HepG2 (cell line): Measurements from ENCODE around the gene TROAP. TPM values are rescaled to one million over a fixed set of nuclear protein-coding genes. Genes with fewer than 3 reads are reported as not detected.

Source experiments
- HOXA3 ChIP-seq: sonication (generic); formaldehyde crosslinking; IDR thresholded peaks from 2 replicates; pipeline ENCODE4 v1.5.0; 2020; ENCODE audit warnings: missing genetic modification reagents
- NRL ChIP-seq: sonication (generic); formaldehyde crosslinking; IDR thresholded peaks from 2 replicates; pipeline ENCODE4 v1.5.0; 2020; ENCODE audit warnings: missing genetic modification reagents, mild to moderate bottlenecking, moderate library complexity, borderline replicate concordance
- PRMT3 ChIP-seq: sonication (generic); formaldehyde crosslinking; IDR thresholded peaks from 2 replicates; pipeline ENCODE4 v1.8.1; 2022; ENCODE audit warnings: low read depth, mild to moderate bottlenecking, moderate library complexity, missing genetic modification reagents, borderline replicate concordance
- XBP1 ChIP-seq: sonication (generic); formaldehyde crosslinking; IDR thresholded peaks from 2 replicates; pipeline ENCODE4 v1.5.0; 2020; ENCODE audit warnings: missing genetic modification reagents
- ZNF562 ChIP-seq: sonication (generic); formaldehyde crosslinking; IDR thresholded peaks from 2 replicates; pipeline ENCODE4 v1.8.0; 2022; ENCODE audit warnings: missing genetic modification reagents, borderline replicate concordance
- ZNF589 ChIP-seq: sonication (generic); formaldehyde crosslinking; conservative IDR thresholded peaks from 2 replicates; pipeline ENCODE4 v1.8.0; 2022; ENCODE audit warnings: mild to moderate bottlenecking, moderate library complexity, missing genetic modification reagents
- ZNF703 ChIP-seq: sonication (generic); formaldehyde crosslinking; IDR thresholded peaks from 2 replicates; pipeline ENCODE4 v1.5.1; 2020; ENCODE audit warnings: missing genetic modification reagents, mild to moderate bottlenecking, moderate library complexity, borderline replicate concordance
- ZNF737 ChIP-seq: sonication (generic); formaldehyde crosslinking; IDR thresholded peaks from 2 replicates; pipeline ENCODE4 v1.5.0; 2020; ENCODE audit warnings: missing genetic modification reagents, mild to moderate bottlenecking, borderline replicate concordance
- polyA plus RNA-seq, 8 experiments: library from polyadenylated mRNA; depleted of rRNA in 3 of 8; stranded (reverse) in 7 of 8; unstranded in 1 of 8; fragments of >200 nt; fragmentation: Illumina TruSeq in 4 of 8; extraction: Trizol in 4 of 8; gene quantifications; 2 replicates each; pipeline versions ENCODE4 v1.2.1 to v1.2.3, GENCODE V29; 2011 to 2016; ENCODE audit warnings: low read depth in 4 of 8, missing spikeins in 1 of 8, mixed read lengths in 1 of 8; ENCODE audit not compliant: insufficient read depth in 1 of 8
- total RNA-seq, 5 experiments: library from RNA; depleted of rRNA; stranded (reverse); fragments of >200 nt; fragmentation: Illumina TruSeq; extraction: Trizol; gene quantifications; 2 replicates each; pipeline ENCODE4 v1.2.3, GENCODE V29; 2016; ENCODE audit warnings: low read depth in 1 of 5
- TF ChIP-seq, protein P1 (sequence below): sonication (generic); formaldehyde crosslinking; IDR thresholded peaks from 2 replicates; pipeline ENCODE4 v1.4.0; 2020; ENCODE audit warnings: mild to moderate bottlenecking, missing genetic modification reagents
- TF ChIP-seq, protein P2 (sequence below): IDR thresholded peaks from 2 replicates; pipeline ENCODE4 v1.6.1; 2012; ENCODE audit warnings: inconsistent platforms
- TF ChIP-seq, protein P3 (sequence below): sonication (generic); formaldehyde crosslinking; IDR thresholded peaks from 2 replicates; pipeline ENCODE4 v1.8.1; 2022; ENCODE audit warnings: low read depth, mild to moderate bottlenecking, missing genetic modification reagents
- TF ChIP-seq, protein P4 (sequence below): fragments of 450-650 bp; IDR thresholded peaks from 2 replicates; pipeline ENCODE4 v1.6.1; 2016
- TF ChIP-seq, protein P5 (sequence below): IDR thresholded peaks from 2 replicates; pipeline ENCODE4 v1.4.0; 2020; ENCODE audit warnings: mild to moderate bottlenecking, missing genetic modification reagents
- TF ChIP-seq, protein P6 (sequence below): IDR thresholded peaks from 2 replicates; pipeline ENCODE4 v1.6.1; 2016; ENCODE audit warnings: missing compliant biosample characterization, missing genetic modification reagents, borderline replicate concordance
- TF ChIP-seq, protein P7 (sequence below): sonication (generic); formaldehyde crosslinking; IDR thresholded peaks from 2 replicates; pipeline ENCODE4 v1.4.0; 2020; ENCODE audit warnings: missing genetic modification reagents, mild to moderate bottlenecking, borderline replicate concordance

The TROAP gene
- total and polyA plus RNA-seq, 2 of the 13 experiments (the other 11 are each of a cell fraction or from before 2014, with no cell fraction given) = 22.5 to 30.9 TPM

DNA sequence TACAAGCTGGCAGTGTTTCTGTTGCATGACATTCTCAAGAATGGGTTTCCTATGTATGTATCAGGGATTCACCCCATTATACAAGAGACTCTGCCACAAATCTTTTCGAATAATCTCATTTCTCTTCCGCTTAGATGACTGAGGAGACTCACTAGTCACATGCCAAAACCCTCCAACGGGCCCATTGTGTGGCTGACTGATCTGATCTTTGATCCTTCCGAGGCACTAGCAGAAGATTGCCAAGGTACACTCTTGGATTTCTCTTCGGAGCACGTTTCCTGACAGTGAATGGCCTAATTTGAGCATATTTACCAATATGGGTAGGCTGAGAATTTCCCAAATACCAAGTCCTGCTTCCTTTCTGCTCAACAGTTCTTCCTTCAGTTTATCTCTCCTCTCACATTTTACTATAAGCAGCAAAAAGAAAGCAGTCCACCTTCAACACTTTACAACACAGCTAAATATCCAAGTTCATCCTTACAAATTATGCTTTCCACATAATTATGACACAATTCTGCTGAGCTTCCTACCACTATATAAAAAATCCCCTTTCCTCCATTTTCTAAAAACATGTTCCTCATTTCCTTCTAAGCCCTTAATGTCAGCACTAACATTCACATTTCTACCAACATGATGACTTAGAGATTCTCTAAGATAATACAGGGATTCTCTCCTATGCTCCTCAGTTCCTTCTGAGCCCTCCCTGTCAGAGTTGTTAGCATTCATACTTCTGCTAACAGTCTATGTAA, 17.1 kb upstream of the TROAP start (continued):
- TF ChIP-seq PRMT3 (CRISPR knock-in tag) = no peak
- TF ChIP-seq, protein P1, sequence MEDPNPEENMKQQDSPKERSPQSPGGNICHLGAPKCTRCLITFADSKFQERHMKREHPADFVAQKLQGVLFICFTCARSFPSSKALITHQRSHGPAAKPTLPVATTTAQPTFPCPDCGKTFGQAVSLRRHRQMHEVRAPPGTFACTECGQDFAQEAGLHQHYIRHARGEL (CRISPR knock-in tag) = no peak
- TF ChIP-seq NRL = no peak
- TF ChIP-seq, protein P2, sequence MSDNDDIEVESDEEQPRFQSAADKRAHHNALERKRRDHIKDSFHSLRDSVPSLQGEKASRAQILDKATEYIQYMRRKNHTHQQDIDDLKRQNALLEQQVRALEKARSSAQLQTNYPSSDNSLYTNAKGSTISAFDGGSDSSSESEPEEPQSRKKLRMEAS = peak; percentile 33; the same call in 1 of the 2 replicates
- TF ChIP-seq ZNF703 = no peak
- no peak for TF ChIP-seq ZNF589 (CRISPR knock-in tag)
- TF ChIP-seq, protein P3, sequence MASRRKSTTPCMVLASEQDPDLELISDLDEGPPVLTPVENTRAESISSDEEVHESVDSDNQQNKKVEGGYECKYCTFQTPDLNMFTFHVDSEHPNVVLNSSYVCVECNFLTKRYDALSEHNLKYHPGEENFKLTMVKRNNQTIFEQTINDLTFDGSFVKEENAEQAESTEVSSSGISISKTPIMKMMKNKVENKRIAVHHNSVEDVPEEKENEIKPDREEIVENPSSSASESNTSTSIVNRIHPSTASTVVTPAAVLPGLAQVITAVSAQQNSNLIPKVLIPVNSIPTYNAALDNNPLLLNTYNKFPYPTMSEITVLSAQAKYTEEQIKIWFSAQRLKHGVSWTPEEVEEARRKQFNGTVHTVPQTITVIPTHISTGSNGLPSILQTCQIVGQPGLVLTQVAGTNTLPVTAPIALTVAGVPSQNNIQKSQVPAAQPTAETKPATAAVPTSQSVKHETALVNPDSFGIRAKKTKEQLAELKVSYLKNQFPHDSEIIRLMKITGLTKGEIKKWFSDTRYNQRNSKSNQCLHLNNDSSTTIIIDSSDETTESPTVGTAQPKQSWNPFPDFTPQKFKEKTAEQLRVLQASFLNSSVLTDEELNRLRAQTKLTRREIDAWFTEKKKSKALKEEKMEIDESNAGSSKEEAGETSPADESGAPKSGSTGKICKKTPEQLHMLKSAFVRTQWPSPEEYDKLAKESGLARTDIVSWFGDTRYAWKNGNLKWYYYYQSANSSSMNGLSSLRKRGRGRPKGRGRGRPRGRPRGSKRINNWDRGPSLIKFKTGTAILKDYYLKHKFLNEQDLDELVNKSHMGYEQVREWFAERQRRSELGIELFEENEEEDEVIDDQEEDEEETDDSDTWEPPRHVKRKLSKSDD (CRISPR knock-in tag) = no peak
- TF ChIP-seq ZNF562 (CRISPR knock-in tag) = no peak
- TF ChIP-seq, protein P4, sequence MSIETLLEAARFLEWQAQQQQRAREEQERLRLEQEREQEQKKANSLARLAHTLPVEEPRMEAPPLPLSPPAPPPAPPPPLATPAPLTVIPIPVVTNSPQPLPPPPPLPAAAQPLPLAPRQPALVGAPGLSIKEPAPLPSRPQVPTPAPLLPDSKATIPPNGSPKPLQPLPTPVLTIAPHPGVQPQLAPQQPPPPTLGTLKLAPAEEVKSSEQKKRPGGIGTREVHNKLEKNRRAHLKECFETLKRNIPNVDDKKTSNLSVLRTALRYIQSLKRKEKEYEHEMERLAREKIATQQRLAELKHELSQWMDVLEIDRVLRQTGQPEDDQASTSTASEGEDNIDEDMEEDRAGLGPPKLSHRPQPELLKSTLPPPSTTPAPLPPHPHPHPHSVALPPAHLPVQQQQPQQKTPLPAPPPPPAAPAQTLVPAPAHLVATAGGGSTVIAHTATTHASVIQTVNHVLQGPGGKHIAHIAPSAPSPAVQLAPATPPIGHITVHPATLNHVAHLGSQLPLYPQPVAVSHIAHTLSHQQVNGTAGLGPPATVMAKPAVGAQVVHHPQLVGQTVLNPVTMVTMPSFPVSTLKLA = no peak
- TF ChIP-seq, protein P5, sequence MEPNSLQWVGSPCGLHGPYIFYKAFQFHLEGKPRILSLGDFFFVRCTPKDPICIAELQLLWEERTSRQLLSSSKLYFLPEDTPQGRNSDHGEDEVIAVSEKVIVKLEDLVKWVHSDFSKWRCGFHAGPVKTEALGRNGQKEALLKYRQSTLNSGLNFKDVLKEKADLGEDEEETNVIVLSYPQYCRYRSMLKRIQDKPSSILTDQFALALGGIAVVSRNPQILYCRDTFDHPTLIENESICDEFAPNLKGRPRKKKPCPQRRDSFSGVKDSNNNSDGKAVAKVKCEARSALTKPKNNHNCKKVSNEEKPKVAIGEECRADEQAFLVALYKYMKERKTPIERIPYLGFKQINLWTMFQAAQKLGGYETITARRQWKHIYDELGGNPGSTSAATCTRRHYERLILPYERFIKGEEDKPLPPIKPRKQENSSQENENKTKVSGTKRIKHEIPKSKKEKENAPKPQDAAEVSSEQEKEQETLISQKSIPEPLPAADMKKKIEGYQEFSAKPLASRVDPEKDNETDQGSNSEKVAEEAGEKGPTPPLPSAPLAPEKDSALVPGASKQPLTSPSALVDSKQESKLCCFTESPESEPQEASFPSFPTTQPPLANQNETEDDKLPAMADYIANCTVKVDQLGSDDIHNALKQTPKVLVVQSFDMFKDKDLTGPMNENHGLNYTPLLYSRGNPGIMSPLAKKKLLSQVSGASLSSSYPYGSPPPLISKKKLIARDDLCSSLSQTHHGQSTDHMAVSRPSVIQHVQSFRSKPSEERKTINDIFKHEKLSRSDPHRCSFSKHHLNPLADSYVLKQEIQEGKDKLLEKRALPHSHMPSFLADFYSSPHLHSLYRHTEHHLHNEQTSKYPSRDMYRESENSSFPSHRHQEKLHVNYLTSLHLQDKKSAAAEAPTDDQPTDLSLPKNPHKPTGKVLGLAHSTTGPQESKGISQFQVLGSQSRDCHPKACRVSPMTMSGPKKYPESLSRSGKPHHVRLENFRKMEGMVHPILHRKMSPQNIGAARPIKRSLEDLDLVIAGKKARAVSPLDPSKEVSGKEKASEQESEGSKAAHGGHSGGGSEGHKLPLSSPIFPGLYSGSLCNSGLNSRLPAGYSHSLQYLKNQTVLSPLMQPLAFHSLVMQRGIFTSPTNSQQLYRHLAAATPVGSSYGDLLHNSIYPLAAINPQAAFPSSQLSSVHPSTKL (CRISPR knock-in tag) = 0 out of 2 replicates have a peak, but pooled peaks have one; percentile 15
- TF ChIP-seq ZNF737 = no peak
- no peak for TF ChIP-seq HOXA3 (CRISPR knock-in tag)
- TF ChIP-seq, protein P6, sequence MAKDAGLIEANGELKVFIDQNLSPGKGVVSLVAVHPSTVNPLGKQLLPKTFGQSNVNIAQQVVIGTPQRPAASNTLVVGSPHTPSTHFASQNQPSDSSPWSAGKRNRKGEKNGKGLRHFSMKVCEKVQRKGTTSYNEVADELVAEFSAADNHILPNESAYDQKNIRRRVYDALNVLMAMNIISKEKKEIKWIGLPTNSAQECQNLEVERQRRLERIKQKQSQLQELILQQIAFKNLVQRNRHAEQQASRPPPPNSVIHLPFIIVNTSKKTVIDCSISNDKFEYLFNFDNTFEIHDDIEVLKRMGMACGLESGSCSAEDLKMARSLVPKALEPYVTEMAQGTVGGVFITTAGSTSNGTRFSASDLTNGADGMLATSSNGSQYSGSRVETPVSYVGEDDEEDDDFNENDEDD = 0 out of 2 replicates have a peak, but pooled peaks have one; percentile 16
- no peak for TF ChIP-seq XBP1 (CRISPR knock-in tag)
- TF ChIP-seq, protein P7, sequence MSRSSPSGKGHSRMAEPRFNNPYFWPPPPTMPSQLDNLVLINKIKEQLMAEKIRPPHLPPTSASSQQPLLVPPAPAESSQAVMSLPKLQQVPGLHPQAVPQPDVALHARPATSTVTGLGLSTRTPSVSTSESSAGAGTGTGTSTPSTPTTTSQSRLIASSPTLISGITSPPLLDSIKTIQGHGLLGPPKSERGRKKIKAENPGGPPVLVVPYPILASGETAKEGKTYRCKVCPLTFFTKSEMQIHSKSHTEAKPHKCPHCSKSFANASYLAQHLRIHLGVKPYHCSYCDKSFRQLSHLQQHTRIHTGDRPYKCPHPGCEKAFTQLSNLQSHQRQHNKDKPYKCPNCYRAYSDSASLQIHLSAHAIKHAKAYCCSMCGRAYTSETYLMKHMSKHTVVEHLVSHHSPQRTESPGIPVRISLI (CRISPR knock-in tag) = no peak
